ENCODE results near the gene GAPDHS.

Gene GAPDHS

DNA sequence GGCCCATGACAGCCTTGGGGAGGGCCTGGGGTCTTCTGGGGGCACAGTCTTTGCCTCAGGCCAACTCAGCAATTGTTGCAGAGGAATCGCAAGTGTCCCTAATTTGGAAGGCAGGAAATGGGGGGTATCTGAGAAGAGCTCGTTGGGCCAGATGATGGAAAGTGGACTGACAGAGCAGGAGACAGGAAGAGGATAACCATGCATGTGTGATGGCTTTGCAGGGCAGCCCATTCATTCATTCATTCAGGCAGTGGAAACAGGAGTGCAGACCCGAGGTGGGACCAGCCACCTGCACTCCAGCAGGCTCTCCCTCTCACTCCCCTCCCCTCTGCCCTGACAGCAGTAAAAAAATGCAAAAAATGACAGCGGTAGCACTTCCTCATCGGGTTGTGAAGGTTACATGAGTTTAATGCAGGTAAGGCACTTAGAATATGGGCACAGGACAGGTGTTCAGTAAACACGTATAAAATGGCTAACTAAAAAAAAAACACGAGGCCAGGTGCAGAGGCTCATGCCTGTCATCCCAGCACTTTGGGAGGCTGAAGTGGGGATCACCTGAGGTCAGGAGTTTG is 7.2 kb downstream of the GAPDHS start:
- no peak for DNase-seq

DNA sequence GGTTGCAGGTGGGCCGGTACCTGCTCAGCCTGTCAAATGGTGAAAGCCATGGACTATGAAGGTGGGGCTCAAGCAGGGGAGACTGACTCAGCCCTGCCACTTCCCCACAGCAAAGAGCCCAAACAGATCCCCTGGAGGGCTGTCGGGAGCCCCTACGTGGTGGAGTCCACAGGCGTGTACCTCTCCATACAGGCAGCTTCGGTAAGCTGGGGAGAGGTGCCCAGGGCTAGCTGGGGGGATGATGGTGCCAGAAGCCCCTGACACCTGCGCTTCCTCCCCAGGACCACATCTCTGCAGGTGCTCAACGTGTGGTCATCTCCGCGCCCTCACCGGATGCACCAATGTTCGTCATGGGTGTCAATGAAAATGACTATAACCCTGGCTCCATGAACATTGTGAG is 9.0 kb downstream of the GAPDHS start:
- no peak for DNase-seq

DNA sequence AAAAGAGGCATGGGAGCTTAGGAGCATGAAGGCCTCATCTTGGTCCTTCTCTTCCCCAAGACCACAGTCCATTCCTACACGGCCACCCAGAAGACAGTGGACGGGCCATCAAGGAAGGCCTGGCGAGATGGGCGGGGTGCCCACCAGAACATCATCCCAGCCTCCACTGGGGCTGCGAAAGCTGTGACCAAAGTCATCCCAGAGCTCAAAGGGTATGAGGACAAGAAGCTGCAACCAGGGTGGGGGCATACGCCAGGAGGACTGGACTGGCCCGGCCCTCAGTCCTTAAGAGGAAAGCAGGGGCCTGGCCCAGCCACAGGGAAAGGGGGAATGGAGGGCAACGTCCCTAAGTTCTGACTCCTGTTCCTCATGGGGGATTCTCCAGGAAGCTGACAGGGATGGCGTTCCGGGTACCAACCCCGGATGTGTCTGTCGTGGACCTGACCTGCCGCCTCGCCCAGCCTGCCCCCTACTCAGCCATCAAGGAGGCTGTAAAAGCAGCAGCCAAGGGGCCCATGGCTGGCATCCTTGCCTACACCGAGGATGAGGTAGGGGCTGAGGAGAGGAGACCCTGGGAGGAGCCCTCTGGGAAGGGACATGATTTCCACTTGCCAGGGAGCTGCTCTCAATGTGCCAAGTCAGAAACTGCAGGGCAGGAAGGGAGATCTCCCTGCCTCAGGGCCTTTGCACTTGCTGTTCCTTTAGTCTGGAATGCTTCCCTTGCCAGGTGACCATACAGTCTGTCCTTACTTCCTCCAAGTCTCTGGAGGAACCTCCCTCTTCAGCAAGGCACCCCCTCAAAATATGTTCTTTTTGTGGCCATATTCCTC is 10.2 kb downstream of the GAPDHS start:
- no peak for DNase-seq

DNA sequence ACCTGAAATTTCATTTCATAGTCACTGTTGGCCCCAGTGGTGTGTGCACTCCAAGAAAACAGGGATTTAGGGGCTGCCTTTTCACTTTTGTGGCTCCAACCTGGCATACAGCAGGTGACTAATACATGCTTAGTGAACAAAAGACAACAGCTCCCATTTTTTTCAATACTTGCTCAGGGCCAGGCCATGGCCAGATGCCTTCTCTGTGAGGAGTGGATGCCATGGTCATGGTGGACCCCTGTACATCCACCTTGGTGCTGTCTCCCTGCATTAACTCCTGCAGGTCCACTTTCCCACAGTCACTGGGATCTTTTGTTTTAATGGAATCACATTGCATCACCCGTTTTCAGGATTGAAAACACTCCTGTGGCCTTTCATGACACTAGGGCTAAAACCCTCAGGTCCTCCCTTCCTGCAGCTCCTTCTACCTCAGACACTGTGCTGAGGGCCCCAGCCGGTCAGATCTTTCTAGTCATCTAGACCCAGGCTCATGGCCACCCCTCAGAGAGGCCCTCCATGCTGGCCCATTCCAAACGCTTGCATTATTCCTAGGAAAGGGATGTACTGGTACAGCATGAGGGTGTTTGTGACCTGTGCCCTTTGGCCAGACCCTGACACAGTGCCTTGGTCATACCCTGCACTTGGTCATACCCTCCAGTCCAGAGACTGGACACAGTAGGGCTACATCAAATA is 11.0 kb downstream of the GAPDHS start:
- no peak for DNase-seq

DNA sequence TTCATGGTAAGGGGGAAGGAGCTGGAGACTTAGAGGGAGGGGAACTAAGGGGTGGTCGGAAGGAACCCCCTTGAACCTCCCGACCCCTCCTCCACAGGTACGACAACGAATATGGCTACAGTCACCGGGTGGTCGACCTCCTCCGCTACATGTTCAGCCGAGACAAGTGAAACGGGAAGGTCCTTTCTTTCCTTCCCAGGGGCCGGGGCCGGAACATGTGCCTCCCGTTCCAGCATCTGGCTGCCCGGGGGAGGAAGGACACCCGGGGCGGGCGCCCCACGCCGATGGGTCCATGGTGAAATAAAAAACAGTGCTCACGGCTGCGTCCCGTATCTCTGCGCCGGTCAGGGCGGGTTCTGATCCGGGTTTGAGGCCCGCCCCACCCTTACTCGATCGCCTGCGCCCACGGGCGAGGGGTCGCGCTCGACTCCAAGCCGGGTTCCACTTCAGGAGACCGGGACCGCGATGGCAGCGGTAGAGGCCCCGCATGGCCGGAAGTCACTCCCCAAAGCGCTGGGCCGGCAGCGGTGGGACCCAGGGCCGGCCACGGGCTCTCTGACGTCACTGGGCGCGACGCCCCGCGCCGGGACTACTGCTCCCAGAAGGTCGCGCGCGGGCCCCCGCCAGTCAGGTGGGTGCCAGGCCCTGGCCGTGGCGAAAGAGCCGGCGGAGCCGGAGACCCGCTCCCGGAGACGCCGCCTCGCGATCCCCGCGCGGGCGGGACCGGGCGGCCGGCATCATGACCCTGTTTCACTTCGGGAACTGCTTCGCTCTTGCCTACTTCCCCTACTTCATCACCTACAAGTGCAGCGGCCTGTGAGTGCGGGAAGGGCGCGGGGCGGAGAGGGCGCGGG is 12.0 kb downstream of the GAPDHS start, which contains the start of gene TMEM147:
TMEM147 (plus strand) TSS at position 626 of the 854 bp plus-strand sequence; CDS start at position 740, 114 bp downstream.
- peak; percentile 94 for DNase-seq

DNA sequence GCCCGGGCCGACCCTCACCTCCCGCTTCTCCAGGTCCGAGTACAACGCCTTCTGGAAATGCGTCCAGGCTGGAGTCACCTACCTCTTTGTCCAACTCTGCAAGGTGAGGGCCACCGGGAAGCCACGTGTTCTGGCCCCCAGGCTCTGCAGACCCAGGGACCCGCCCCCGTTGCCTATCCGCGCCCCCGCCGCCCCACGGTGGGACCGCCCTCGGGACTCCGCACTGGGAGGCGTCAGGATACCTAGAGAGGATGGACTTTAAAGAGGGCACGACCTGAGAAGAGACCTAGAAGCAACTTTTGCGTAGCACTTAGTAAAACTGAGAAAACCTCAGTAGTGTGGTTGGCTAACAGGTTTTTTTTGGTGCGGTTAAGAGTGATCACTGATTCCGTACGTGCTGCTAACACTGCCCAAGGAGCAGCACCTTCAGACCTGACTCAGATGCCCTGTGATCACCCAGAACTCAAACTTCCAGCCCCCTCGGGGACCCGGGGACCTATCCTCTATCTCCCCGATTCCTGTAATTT is 12.7 kb downstream of the GAPDHS start:
- no peak for DNase-seq

- no peak for DNase-seq
Observed at GRCh38 chr19:35546532-35546931, 13.3 kb downstream of the GAPDHS start.

- DNase-seq, result peak; percentile 66
Observed at GRCh38 chr19:35549174-35549788, 16.0 kb downstream of the GAPDHS start.

DNA sequence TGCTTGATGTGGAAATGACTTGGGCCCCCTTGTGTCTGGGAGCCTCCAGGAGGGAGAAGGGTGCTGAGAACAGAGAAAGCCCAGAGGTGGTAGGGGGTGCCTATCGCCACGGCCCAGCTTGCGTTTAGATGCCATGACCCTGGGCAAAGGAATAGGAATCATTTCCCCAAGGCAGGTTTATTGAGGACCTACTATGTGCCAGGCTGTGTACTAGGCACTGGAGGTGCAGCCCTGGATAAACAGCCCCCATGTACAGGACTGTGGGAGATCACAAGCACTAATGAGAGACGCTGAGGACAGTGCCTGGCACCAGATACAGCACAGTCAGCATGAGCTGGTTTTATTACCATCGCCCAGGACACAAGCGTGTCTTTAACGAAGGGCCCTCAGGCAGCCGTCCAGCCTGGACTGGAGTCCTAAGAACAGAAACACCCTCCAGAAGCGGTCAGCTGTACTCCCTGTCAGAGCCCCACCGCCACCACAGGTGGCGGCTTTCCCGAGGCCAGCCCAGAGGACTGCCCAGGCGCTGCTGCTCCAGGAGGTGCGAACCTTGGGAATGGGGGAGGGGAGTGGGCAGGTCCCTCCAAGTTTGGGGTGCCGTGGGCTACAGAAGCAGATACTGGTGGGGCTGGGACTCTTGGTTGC is 16.7 kb downstream of the GAPDHS start:
- DNase-seq, result no peak

GRCh38 chr19:35551091-35551810 is 18.0 kb downstream of the GAPDHS start:
- DNase-seq, result no peak

DNA sequence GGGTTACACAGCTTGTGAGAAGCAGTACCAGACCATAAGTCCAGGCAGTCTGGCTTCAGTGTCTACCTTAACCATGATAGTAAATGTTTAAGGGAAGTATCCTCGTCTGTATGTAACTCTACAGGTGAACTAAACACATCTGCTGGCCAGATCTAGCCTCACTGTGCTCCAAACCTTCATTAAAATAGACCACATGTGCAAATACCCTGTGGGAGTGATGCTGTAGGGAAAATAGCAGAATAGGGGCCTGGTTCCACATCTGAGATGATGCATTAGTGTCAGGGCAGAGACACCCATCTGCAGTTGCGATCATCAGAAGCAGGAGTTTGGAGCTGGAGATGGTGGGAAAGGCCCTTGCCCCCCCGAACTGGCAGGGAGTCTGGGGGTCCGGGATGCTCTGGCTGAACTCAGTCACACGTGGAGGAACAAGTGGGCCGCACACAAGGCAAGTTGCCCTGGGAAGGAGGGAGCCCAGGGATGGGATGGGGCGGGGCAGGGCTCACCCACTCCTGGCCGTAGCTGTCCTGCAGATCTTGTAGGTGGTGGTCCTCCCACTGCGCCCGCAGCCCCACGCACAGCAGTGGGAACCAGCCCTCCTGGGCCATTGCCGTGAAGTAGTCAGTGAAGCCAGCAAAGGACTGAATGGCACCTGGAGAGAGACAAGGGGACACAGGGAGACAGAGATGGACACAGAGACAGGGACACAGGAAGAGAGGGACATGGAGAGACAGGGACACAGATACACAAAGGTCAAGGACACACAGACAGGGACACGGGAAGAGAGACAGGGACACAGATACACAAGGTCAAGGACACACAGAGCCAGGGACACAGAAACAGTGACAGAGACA is 19.5 kb downstream of the GAPDHS start:
- no peak for DNase-seq

DNA sequence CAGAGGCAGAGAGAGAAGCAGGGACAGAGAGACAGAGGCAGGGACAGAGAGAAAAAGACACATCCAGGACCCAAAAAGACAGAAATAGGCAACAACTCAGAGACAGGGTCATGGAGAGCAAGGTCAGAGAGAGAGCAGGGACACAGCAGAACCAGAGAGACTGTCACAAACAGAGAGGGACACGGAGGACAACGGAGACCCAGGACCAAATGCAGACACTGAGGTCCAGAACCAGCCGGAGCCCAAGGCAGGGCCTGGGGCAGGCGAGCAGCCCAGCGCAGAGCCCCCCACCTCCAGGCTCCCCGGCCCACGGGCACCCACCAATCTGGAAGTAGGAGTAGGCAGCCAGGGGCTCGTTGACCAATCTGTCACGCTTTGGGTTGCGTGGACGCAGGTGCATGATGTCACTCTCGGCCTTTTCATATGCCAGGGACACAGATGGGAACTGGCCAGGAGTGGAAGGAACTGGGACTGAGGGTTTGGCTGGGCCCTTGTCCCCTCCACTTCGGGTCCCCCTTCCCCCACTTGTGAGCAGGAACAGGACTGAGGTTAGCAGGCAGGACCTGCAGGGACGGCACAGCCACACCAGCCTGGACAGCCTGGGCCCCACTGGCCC is 20.2 kb downstream of the GAPDHS start:
- DNase-seq, result no peak

DNA sequence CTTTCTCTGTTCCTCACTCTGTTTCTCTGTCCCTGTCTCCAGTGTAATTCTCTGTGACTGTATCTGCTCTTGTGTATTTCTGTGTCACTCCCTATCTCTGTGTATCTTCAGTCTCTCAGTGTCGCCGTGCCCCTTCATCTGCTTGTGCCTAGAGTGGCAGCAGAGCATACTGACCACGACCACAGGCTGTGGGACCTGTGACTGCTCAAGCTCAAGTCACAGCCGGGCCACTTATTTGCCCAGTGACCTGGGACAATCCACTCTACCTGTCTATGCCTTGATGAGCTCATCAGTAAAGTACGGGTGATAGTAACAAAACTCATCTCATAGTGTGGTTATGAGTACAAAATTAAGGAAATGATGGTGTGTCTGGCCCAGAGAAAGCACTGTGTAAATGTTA is 20.8 kb downstream of the GAPDHS start:
- no peak for DNase-seq

DNA sequence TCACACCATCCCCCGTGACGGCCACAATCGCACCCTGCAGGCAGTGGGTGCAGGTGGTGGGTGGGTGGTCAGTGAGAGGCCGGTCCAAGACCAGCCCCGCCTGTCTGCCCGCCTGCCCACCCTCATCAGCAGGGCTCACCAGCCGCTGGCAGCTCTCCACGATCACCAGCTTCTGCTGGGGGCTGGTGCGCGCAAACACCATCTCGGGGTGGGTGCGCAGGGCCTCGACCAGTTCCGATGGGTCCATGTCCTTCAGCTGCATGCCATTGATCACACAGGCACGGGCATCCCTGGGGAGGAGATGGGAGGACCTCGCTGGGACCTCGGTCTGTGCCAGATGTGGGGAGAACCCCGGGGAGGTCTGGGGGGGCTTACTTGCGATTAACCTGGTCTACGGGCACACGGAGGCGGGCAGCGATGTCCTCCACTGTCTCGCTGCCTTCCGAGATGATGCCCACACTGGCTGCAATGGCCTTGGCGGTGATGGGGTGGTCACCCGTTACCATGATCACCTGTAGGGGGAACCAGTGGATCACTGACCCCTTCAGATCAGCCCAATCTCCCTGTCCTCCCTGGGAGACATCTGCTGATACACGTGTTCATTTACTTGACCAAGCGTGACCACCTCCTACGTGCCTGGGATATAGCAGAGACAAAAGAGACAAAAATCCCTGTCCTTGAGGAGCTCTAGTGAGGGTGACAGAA is 22.2 kb downstream of the GAPDHS start:
- DNase-seq, result peak; percentile 13

DNA sequence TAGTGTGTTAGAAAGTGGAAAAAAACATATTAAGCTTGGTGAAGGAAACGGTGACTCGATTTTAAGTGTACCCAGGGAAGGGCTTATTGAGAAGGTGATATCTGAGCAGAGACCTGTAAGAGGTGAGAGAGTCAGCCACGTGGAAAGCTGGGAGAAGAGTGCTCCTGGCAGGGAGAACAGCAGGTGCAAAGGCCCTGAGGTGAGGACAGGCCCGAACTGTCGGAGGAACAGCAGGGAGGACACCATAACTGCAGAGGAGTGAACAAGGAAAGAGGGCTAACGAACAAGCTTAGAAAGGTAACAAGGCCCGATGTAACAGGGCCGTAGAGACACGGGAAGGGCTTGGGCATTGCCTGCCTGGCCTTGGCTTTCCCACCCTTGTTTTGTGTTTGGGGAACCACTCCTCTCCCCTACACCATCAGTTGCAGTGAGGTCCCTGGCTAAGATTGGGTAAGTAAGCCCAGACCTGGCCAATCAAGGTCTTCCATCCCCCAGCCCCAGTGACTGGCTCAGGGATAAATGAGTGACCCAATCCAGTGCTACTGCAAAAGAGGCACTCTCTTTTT is 22.9 kb downstream of the GAPDHS start:
- no peak for DNase-seq

DNA sequence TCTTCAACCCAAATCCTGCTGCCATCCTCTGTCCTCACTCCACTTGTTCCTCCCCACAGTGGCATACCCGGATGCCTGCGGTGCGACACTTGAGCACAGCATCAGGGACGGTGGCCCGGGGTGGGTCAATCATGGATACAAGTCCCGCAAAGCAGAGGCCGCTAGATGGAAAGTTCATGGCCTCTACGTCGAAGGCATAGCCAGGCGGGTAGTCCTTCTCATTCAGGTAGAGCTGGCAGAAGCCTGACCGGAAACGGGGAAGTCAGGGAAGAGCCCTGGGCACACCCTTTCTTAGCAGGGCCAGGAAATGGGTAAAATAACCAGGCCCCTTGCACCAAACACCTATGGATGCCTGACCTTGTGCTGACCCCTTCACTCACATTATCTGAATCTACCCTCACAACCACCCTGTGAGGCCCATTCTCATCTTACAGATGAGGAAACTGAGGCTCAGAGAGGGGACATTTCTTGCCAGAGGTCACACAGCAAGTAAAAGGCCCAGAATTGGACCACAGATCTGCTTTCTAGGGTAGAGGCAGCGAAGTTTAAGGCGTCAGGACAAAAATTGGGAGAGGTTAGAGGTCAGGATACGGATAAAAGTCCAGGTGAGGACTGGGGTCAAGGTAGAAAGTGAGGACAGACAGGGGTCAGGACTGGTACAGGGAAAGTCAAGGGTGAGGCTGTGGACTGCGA is 23.7 kb downstream of the GAPDHS start:
- DNase-seq, result no peak

DNA sequence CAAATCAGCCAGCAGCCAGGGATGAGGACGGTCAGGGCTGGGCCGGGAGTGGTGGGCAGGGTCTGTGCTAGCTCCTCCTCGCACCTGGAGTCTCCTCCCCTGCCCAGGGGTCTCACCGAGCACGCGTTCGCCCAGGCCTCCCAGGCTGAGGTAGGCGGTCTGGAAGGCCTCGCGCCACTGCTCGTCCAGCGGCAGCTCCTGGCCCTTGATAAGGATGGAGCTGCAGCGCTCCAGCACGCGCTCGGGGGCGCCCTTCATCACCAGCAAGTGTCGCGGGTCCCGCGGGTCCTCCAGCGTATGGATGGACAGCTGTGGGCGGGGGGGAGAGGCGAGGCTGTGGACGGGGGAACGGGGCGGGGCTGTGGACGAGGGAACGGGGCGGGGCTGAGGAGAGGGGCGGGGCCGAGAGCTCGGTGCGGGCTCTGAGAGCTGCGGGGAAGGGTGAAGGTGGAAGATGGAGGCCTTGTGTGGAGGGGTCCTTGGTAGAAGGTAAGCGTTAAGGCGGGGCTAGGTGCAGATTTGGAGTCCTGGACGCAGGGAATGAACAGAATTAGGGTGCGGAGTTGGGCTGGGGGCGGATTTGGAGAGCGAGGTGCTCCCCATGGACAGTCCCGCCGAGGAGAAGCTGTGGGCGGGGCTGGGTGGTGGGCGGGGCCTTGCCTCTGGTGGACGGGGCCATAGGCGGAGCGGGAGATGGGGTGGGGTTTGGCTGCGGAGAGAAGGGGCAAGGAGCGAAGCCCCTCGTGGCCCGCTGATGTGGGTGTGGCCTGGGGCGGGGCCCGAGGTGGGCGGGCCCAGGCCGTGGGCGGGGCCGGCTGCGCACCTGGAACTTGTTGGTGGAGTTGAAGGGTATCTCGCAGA is 24.5 kb downstream of the GAPDHS start:
- DNase-seq, result peak; percentile 90
